Stimulated activated naive B cell treated with anti-CD40 and anti-IgM and Interleukin-4, amounts not matched to agents 10 μg/mL and 1 μg/mL and 100 μg/mL, for 72 hours (primary cell): ENCODE data around the gene F13A1.
A peak's percentile ranks its signal among the peaks of the same experiment; 100 is the strongest.

Experiments
- ATAC-seq, 2 donors: fragments of 150-1000 bp; cut with Tn5 transposase; replicated peaks; 2 replicates each; pipeline ENCODE4 v1.10.0; 2021; ENCODE audit warnings: moderate library complexity in 1 of 2
- DNase-seq: peaks from one replicate; pipeline ENCODE4 v3.0.0; 2021
- H3K27ac Mint-ChIP-seq: one replicate; pipeline ENCODE4 v1.8.0; 2022; ENCODE audit warnings: mild to moderate bottlenecking, mixed read lengths
- H3K27me3 Mint-ChIP-seq, 2 donors: one replicate each; pipeline ENCODE4 v1.8.0; 2022; ENCODE audit warnings: mixed read lengths in 2 of 2
- H3K36me3 Mint-ChIP-seq, 2 donors: one replicate each; pipeline ENCODE4 v1.8.0; 2022; ENCODE audit warnings: mixed read lengths in 2 of 2, mild to moderate bottlenecking in 1 of 2
- H3K4me1 Mint-ChIP-seq, 2 donors: one replicate each; pipeline ENCODE4 v1.8.0; 2022; ENCODE audit warnings: mixed read lengths in 2 of 2, mild to moderate bottlenecking in 1 of 2
- H3K4me3 Mint-ChIP-seq, 2 donors: one replicate each; pipeline ENCODE4 v1.8.0; 2022; ENCODE audit warnings: mild to moderate bottlenecking in 2 of 2, mixed read lengths in 2 of 2, moderate library complexity in 1 of 2
- H3K9me3 Mint-ChIP-seq, 2 donors: one replicate each; pipeline ENCODE4 v1.8.0; 2022; ENCODE audit warnings: mixed read lengths in 2 of 2, mild to moderate bottlenecking in 1 of 2

F13A1 gene

DNA sequence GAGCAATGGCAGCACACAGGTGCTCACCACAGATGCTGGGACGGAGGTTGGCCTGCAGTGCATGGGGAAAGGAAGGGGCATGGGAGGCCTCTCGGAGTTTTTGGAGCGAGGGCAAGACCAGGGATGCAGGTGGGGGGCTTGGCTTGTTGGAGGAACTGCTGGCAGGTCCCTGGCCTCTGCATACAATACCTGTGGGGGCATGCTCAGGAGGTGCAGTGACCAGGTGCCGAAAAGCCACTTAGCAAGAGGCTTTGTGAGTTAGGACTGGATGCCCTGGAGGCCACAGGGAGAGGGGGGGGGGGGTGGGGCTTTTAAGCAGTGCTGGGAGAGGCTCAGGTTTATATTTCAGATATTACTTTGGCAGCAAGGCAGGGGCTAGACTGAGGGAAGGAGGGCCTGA lies 142.7 kb downstream of the F13A1 start:
- Mint-ChIP-seq H3K4me1 (no peaks in the 10 kb centered on the region), H3K9me3 (no peaks in the 10 kb centered on the region), H3K27ac (no peak overlapping the region), H3K4me3 (no peak overlapping the region), H3K36me3 (no peaks in the 10 kb centered on the region), H3K27me3 (peaks cover 18% of the 10 kb centered on the region in 2 donors)
- DNase-seq (no peak), ATAC-seq (no peak)

DNA sequence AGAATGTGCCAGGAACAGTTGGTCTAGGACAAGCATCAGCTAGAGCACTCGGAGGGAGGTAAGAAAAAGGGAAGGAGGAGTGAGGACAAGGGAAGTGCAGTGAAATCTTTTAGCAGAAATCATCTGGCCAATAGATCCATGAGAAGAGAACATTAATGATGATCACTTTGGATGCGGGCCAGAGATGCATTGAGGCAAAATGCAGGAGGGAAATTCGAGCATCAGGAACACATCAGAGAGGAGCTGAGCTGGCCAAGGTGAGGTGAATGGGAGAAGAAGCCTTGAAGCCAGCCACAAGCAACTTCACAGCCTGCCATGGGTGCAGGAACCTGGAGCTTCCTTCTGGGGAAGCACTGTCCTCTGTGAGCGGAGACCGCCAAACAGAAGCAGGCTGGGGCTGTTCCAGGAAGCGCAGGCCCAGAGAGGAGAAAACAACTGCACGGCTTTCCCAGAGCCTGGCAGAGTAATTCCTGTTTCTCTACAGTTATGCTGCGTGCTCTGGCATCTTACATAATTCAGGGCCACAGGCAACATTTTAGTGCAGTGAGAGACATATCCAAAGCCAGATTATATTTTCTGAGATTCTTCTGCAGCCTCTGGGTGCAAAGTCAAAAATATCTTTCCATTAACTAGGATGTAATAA lies 143.8 kb downstream of the F13A1 start:
- Mint-ChIP-seq H3K4me3 (no peak overlapping the region), H3K27me3 (peaks cover 12 to 14% of the 10 kb centered on the region in 2 donors), H3K27ac (no peak overlapping the region), H3K9me3 (peaks cover 1 to 2% of the 10 kb centered on the region in 2 donors), H3K4me1 (no peaks in the 10 kb centered on the region), H3K36me3 (no peaks in the 10 kb centered on the region)
- ATAC-seq (no peak), DNase-seq (no peak)

DNA sequence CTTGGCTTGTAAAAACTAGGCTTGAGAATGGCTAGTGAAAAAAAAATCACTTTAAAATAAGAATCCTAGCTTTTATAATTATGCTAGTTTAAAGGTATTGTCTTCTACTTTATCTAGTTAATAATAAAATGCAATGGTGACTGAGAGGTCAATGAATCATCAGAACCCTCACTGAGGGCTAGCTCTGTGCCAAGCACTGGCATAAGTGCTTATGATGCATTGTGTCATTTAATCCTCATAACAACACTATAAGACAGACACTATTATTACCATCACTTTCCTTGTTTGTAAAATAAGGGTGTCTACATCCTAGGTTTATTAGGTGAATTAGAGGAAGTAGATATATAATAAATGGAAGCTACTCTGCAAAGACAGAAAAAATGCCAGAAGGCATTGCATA lies 144.3 kb downstream of the F13A1 start:
- no peak for DNase-seq
- H3K27me3 Mint-ChIP-seq, result peaks cover 17% of the 10 kb centered on the region in 2 donors
- H3K27ac Mint-ChIP-seq, result no peak overlapping the region
- ATAC-seq, result no peak
- H3K36me3 Mint-ChIP-seq, result no peaks in the 10 kb centered on the region
- H3K9me3 Mint-ChIP-seq, result peaks cover 3% of the 10 kb centered on the region in 2 donors
- H3K4me1 Mint-ChIP-seq, result no peaks in the 10 kb centered on the region
- no peak overlapping the region for H3K4me3 Mint-ChIP-seq

DNA sequence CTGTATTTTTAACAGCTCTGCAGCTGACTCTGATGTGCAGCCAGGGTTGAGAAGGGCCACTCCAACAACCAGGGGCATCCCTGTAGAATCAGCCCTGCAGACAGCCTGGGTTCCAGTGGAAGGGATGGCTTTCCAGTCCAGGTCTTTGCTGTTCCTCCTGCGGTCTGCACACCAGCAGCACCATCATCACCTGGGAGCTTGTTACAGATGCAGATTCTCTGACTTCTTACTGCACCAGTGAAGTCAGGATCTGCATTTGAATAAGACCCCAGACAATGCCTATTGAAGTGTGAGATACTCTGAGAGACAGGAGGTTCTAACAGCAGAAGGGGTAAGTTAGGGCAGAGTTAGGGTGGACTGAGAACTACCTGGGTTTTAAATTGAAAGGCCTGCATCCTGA lies 151.3 kb downstream of the F13A1 start:
- DNase-seq, result no peak
- H3K9me3 Mint-ChIP-seq, result peaks cover 3% of the 10 kb centered on the region in 2 donors
- no peak overlapping the region for H3K27ac Mint-ChIP-seq
- H3K36me3 Mint-ChIP-seq, result no peaks in the 10 kb centered on the region
- no peaks in the 10 kb centered on the region for H3K4me1 Mint-ChIP-seq
- H3K27me3 Mint-ChIP-seq, result peaks cover 7 to 12% of the 10 kb centered on the region in 2 donors
- no peak for ATAC-seq
- no peak overlapping the region for H3K4me3 Mint-ChIP-seq

DNA sequence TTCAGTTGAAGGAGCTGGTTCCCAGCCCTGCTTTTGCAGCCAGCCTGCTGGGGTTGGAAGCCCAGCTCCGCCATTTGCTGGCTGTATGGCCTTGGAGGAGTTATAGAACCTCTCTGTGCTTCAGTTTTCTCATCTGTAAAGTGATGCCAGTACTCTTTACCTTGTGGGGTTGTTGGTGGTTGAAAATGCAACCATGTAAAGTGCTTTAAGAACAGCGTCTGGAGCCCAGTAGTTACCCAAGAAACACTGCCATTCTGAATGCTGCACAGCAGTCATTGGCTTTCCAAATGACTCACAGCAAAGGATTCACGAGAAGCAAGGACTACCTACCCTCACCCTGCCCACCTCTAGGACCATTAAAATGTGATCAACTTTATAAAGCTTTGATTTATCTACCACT lies 154.4 kb downstream of the F13A1 start:
- no peak overlapping the region for H3K27ac Mint-ChIP-seq
- ATAC-seq, result no peak

DNA sequence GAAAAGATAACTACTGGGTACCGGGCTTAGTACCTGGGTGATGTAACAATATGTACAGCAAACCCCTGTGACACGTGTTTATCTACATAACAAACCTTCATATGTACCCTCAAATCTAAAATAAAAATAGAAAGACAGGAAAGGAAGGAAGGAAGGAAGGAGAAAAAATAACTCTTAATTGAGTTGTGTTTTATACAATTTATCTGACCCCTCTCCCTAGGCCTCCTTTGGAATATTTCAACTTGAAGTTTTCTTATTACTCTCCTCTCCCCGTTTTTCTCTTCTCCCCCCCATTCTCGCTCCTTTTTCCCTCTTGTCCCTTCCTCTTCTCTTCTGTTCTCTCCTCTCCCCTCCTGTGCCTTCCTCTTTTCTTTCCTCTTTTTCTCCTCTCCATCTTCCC lies 156.1 kb downstream of the F13A1 start:
- Mint-ChIP-seq H3K4me3 (no peak overlapping the region), H3K27ac (no peak overlapping the region), H3K4me1 (no peaks in the 10 kb centered on the region), H3K36me3 (no peaks in the 10 kb centered on the region), H3K27me3 (peaks cover 0 to 4% of the 10 kb centered on the region in 2 donors), H3K9me3 (no peaks in the 10 kb centered on the region)
- ATAC-seq, result no peak
- DNase-seq, result no peak

More for the DNA sequence above, 154.4 kb downstream of the F13A1 start:
- Mint-ChIP-seq H3K9me3 (no peaks in the 10 kb centered on the region), H3K27me3 (peaks cover 0 to 4% of the 10 kb centered on the region in 2 donors), H3K36me3 (no peaks in the 10 kb centered on the region), H3K4me1 (no peaks in the 10 kb centered on the region), H3K4me3 (no peak overlapping the region)
- no peak for DNase-seq

DNA sequence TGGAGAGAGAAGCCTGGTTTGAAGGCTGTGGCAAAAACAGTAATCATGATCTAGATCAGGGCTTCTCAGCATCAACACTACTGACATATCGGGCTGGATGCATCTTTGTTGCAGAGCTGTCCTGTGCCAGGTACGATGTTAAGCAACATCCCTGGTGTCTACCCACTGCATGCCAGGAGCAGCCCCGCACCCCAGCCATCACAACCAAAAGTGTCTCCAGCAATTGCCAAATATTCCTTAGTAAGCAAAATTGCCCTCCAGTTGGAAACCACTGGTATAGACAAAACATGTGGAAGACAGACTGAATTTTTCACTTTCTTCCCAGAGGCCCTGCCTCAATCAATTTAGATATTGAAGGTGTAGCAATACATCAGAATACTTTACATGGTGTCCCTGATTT lies 166.1 kb downstream of the F13A1 start:
- H3K9me3 Mint-ChIP-seq, result no peaks in the 10 kb centered on the region
- peaks cover 17 to 35% of the 10 kb centered on the region in 2 donors for H3K27me3 Mint-ChIP-seq
- no peak for ATAC-seq
- H3K4me3 Mint-ChIP-seq, result no peak overlapping the region
- no peak overlapping the region for H3K27ac Mint-ChIP-seq
- no peaks in the 10 kb centered on the region for H3K4me1 Mint-ChIP-seq
- H3K36me3 Mint-ChIP-seq, result no peaks in the 10 kb centered on the region
- DNase-seq, result no peak

DNA sequence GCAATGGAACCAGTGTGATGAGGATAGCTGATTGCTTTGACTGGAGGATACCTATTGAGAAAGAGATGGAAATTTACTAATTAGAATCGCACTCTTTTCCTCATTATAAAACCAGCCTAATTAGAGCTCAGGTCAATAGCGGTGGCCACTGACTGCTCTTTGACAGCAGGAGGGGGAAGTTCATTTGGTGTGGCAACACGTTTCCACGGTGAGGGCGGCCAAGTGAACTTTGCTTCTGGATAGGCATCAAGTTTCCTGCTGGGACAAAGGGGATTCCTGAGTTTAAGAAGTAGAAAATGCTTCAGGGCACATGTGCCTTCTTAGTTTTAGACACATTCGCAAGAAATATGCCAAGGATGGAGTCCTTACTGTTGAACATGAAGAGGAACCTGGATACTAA lies 168.4 kb downstream of the F13A1 start:
- H3K4me1 Mint-ChIP-seq, result no peaks in the 10 kb centered on the region
- H3K27ac Mint-ChIP-seq, result no peak overlapping the region
- H3K27me3 Mint-ChIP-seq, result peaks cover 16 to 32% of the 10 kb centered on the region in 2 donors
- no peaks in the 10 kb centered on the region for H3K36me3 Mint-ChIP-seq
- ATAC-seq, result no peak
- no peak overlapping the region for H3K4me3 Mint-ChIP-seq
- DNase-seq, result no peak
- no peaks in the 10 kb centered on the region for H3K9me3 Mint-ChIP-seq

DNA sequence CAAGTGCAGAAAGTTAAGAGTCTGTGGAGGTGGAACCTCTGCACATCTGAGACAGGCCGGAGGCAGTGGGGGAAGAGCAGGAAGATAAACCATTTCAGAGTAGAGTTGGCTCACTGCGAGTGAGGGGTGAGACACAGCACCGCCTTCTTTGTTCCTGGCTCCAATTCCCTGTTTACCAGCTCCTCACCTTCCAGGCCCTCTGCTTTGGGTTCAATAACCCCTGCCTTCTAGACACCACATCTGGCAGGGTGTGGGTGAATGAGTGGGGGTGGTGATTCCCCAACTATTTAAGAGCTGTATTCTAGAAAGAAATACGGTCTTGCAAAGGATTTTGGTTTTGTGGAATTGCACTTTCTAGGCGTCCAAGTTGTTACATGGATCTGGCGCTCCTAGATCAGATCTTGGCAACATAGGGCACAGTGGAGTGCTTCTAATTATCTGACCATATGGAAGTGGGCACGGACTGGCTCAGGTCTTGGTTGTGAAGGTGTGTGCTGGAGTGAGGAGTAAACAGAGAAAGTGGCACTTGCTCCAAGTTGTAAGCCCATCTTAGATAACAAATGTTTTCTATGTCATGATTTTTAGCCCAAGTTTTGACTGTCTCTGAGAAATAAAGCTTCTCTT lies 172.2 kb downstream of the F13A1 start:
- Mint-ChIP-seq H3K27ac (no peak overlapping the region), H3K27me3 (peaks cover 17 to 23% of the 10 kb centered on the region in 2 donors), H3K9me3 (no peaks in the 10 kb centered on the region), H3K4me3 (no peak overlapping the region), H3K4me1 (no peaks in the 10 kb centered on the region), H3K36me3 (no peaks in the 10 kb centered on the region)
- no peak for ATAC-seq
- no peak for DNase-seq

DNA sequence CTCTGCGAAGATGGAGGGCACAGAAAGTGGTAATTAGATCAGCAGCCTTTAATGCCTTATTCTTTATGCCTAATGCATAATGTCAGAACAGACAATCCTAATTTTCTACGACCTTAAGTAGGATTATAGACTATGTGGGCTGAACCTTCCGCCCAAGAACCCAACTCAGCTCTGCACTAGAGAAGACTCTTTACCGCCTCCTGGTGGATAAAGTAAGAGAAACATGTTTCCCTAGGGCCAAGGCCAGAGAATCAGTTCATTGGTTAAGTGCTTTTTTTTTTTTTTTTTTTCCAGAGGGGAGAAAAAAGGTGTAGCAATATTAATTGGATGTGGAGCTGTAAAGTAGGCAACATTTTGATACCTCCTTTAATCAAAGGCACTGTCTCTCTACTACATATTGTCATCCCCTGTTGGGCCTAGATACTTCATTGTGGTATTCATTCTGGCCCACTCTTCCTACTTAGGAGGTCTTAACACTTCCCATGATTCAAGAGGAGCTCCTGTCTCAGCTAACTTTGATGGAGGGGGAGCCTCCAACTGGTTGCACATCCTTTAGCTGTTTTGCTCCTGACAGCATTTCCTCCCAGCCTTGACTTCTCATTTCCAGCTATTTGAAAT lies 188.9 kb downstream of the F13A1 start:
- DNase-seq (no peak), ATAC-seq (peak in 1 of 2 donors; percentile 33)
- no peak overlapping the region for H3K27ac Mint-ChIP-seq
- H3K36me3 Mint-ChIP-seq, result no peaks in the 10 kb centered on the region
- peaks cover 0 to 26% of the 10 kb centered on the region in 2 donors for H3K27me3 Mint-ChIP-seq
- no peaks in the 10 kb centered on the region for H3K4me1 Mint-ChIP-seq
- H3K9me3 Mint-ChIP-seq, result no peaks in the 10 kb centered on the region
- H3K4me3 Mint-ChIP-seq, result no peak overlapping the region

DNA sequence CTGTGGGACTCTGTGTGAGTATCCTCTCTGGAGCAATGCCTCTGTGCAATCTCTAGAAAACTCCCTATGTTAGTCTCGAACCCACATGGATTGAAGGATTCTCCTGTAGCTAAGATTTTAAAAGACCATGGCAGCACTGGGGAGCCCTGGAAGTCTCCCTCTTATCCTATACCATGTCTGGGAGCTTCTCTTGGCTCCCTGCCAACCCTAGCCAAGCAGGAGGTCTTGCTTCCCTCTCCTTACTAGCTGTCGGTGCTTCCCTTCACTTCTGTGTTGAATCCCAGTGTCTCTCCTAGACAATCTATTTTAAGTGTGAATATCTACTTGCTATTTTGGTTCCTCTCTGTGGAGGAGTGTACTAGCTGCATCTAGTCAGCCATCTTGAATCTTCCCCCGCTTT lies 195.0 kb downstream of the F13A1 start:
- Mint-ChIP-seq H3K4me1 (no peaks in the 10 kb centered on the region), H3K36me3 (peaks cover 4% of the 10 kb centered on the region in 2 donors), H3K27ac (no peak overlapping the region), H3K27me3 (peaks cover 18 to 27% of the 10 kb centered on the region in 2 donors), H3K9me3 (peaks cover 14 to 26% of the 10 kb centered on the region in 2 donors), H3K4me3 (no peak overlapping the region)
- ATAC-seq (no peak), DNase-seq (no peak)

DNA sequence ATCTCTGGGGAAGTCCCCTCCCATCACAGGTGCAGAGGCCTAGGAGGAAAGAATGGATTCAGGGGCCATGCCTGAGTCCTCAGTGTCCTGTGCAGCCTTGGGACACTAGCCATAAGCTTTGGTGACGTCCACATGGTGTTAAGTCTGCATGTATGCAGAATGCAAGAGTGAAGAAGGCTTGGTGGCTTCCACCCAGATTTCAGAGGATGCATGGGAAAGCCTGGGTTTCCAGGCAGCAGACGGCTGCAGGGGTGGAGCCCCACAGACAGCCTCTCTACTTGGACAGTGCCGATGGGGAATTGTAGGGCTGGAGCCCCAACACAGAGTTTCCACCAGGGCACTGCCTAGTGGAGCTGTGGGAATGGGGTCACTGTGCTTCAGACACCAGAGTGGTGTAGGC lies 196.7 kb downstream of the F13A1 start:
- DNase-seq (no peak), ATAC-seq (no peak)
- H3K36me3 Mint-ChIP-seq, result peaks cover 4 to 6% of the 10 kb centered on the region in 2 donors
- peaks cover 20 to 41% of the 10 kb centered on the region in 2 donors for H3K27me3 Mint-ChIP-seq
- H3K9me3 Mint-ChIP-seq, result peaks cover 16 to 26% of the 10 kb centered on the region in 2 donors
- no peak overlapping the region for H3K27ac Mint-ChIP-seq
- no peak overlapping the region for H3K4me3 Mint-ChIP-seq
- no peaks in the 10 kb centered on the region for H3K4me1 Mint-ChIP-seq

DNA sequence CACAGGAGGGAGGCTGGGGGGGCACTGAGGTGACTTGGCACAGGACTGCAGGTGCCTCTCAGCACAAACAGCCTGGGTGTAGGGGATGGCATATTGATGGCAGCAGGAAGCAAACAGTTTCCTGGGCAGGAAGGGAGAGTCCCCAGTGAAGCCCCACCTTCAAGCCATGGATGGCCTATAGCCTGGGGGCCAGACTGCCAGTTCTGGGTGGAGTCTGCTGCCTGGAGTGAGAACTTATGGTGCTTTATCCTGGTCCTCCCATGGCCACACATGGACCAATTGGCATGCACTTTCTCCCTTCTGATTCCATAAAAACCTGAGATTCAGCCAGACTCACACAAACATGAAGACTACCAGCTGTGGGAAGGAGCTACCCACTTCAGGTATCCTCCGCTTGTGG lies 198.5 kb downstream of the F13A1 start:
- no peaks in the 10 kb centered on the region for H3K4me1 Mint-ChIP-seq
- H3K27me3 Mint-ChIP-seq, result peaks cover 23 to 56% of the 10 kb centered on the region in 2 donors
- DNase-seq (no peak), ATAC-seq (no peak)
- peaks cover 21 to 33% of the 10 kb centered on the region in 2 donors for H3K9me3 Mint-ChIP-seq
- no peak overlapping the region for H3K27ac Mint-ChIP-seq
- H3K36me3 Mint-ChIP-seq, result peaks cover 4 to 8% of the 10 kb centered on the region in 2 donors
- no peak overlapping the region for H3K4me3 Mint-ChIP-seq

DNA sequence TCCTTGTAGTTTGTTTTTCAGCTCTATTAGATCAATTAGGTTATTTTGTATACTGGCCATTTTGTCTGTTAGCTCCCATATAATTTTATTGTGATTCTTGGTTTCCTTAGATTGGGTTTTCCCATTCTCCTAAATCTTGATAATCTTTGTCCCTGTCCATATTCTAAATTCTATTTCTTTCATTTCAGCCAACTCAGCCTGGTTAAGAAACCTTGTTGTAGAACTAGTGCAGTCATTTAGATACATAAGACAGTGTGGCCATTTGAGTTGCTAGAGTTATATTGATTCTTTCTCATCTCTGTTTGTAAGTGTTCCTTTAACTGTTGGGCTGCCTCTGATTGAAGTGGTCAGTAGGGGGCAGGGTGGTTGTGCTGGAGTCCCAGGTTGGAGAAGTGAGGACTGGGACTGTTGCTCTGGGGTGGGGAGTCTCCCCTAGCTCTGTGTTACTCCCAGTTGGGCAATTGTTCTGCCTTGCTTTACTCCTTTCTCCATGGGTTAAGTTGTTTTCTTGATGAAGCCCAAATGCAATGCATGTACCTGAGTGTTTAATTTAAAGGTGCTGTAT lies 214.9 kb downstream of the F13A1 start:
- peaks cover 56 to 74% of the 10 kb centered on the region in 2 donors for H3K27me3 Mint-ChIP-seq
- peak; percentile 75 to 79 for ATAC-seq
- no peak overlapping the region for H3K27ac Mint-ChIP-seq
- H3K4me3 Mint-ChIP-seq, result no peak overlapping the region
- no peak for DNase-seq
- no peaks in the 10 kb centered on the region for H3K4me1 Mint-ChIP-seq
- H3K36me3 Mint-ChIP-seq, result no peaks in the 10 kb centered on the region
- H3K9me3 Mint-ChIP-seq, result peaks cover 17 to 25% of the 10 kb centered on the region in 2 donors
